HEK293T (cell line): Measurements from ENCODE around the gene KCNJ10.

Experiments used
- BHLHE40 ChIP-seq: fragments of 450-650 bp; IDR thresholded peaks from 2 replicates; pipeline ENCODE4 v1.6.1; 2016; ENCODE audit warnings: mild to moderate bottlenecking, moderate library complexity, borderline replicate concordance
- ELF4 ChIP-seq: fragments of 450-650 bp; IDR thresholded peaks from 2 replicates; pipeline ENCODE4 v1.6.1; 2017; ENCODE audit warnings: antibody characterized with exemption
- FOXK2 ChIP-seq: fragments of 450-650 bp; IDR thresholded peaks from 2 replicates; pipeline ENCODE4 v1.6.1; 2016; ENCODE audit warnings: mild to moderate bottlenecking
- FOXM1 ChIP-seq: fragments of 450-650 bp; IDR thresholded peaks from 2 replicates; pipeline ENCODE4 v1.6.1; 2017; ENCODE audit warnings: mild to moderate bottlenecking, borderline replicate concordance
- NFRKB ChIP-seq: fragments of 450-650 bp; IDR thresholded peaks from 2 replicates; pipeline ENCODE4 v1.6.1; 2016; ENCODE audit warnings: mild to moderate bottlenecking, moderate library complexity
- SP1 ChIP-seq: fragments of 450-650 bp; IDR thresholded peaks from 2 replicates; pipeline ENCODE4 v1.6.1; 2017
- SUZ12 ChIP-seq: fragments of 450-650 bp; IDR thresholded peaks from 2 replicates; pipeline ENCODE4 v1.6.1; 2016; ENCODE audit warnings: mild to moderate bottlenecking
- TARDBP ChIP-seq: fragments of 450-650 bp; IDR thresholded peaks from 2 replicates; pipeline ENCODE4 v1.6.1; 2016
- ZNF384 ChIP-seq: fragments of 450-650 bp; IDR thresholded peaks from 2 replicates; pipeline ENCODE4 v1.6.1; 2016

GRCh38 chr1:160018347-160018746, 51.6 kb downstream of the KCNJ10 start:
- TF ChIP-seq BHLHE40 (no peak), FOXM1 (no peak), ELF4 (no peak), SP1 (no peak), SUZ12 (no peak), TARDBP (no peak), ZNF384 (no peak), FOXK2 (no peak), NFRKB (no peak)
